NCI-H345 treated with DMSO at 0.1 percent for 48 hours (cell line): Measurements from ENCODE around the gene BSND.

Source experiments
- DNase-seq: peaks from one replicate; lab custom pipeline; 2025; ENCODE audit not compliant: unreplicated experiment; lab: John Stamatoyannopoulos, UW

Gene BSND

DNA sequence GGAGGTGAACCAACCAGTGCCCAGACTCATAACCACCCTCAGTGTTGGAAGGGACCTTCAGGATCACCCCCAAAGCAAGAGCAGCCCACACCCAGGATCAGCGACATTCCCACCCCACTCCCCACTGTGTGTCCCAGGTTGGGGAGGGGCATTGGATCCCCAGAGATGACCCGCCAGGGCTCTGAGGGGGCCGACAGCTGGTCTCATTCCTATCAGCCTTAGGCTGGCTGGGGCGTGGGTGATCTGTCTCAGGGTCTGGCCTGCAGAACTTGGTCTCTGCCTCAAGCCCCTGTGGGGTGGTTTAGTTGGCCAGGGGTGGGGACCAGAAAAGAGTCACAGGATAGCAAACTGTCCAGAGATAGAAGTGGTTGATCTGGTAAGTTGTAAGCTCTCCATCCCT, 7.8 kb upstream of the BSND start:
- no peak for DNase-seq

DNA sequence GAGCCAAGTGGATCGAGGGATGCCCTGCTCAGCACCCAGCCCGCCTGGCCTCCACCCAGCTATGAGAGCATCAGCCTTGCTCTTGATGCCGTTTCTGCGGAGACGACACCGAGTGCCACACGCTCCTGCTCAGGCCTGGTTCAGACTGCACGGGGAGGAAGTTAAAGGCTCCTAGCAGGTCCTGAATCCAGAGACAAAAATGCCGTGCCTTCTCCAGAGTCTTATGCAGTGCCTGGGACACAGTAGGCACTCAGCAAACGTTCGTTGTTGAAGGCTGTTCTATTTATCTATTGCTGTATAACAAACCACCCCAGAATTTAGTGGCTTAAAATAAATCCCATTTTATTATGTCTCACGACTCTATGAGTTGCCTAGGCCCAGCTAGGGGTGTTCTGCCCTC, 6.8 kb upstream of the BSND start:
- no peak for DNase-seq

- no peak for DNase-seq
These were observed 5.6 kb upstream of the BSND start for GRCh38 chr1:54993140-54993539.

DNA sequence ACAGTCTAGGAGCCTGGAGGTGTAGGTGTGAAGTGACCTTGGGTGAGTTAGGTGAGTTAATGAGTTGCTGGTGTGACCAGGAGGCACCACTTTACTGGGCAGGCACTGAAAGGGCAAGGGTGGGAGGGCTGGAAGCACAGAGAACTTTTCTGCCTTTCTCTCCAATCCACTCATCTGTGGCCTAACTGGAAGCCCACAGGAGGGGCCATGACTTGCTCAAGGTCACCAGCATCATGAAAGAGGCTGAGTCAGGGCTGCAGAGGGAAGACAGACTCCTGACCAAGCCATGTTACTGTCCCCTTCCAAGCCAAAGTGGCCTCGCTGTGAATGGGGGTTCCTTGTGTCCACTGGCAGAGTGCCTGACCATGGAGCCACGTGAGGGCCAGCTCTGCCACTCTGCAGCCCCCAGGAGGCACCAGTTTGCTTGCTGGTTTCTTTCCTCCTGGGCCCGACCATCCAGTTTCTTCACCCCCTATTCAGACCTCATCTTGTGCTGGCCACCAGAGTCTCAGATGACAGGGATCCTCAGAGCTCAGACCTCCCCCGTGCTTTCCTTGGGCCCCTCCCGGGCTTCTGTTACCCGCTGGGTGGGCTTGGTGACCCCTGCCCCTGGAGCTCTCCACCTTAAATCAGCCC, 4.3 kb upstream of the BSND start:
- no peak for DNase-seq

DNA sequence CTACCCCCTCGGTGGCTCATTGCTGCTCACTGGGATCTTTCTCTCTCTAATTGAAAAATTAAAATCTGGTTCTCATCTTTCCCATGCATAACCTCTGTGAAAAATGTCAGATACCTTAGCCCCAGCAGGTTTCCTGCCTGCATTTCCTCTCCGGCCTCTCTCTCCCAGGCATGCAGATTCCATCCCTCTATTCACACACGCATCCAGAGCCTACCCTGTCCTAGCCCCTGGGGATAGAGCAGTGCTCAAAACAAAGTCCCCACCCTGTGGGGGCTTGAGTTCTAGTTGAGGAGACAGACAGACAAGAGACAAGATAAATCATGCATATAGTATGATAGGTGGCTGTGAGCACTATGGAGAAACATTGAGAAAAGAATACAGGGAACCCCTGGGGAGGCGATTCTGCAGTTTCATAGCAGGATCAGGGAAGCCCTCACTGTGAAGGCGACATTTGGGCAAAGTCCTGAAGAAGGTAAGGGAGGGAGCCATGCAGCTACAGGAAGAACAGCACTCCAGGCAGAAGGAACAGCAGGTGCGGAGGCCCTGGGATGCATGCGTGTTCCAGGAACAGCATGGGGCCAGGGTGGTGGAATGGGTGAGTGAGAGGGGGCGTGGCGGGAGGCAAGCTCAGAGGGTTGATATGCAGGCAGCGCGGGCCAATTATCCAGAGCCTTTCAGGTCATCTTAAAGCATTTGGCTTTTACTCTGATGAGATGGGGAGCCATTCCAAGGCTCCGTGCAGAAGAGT, 3.5 kb upstream of the BSND start:
- DNase-seq, result no peak

- DNase-seq, result no peak
These were observed 2.9 kb upstream of the BSND start for GRCh38 chr1:54995835-54996234.

- peak; percentile 21 for DNase-seq
These were observed 2.3 kb upstream of the BSND start for GRCh38 chr1:54996359-54996868.

DNA sequence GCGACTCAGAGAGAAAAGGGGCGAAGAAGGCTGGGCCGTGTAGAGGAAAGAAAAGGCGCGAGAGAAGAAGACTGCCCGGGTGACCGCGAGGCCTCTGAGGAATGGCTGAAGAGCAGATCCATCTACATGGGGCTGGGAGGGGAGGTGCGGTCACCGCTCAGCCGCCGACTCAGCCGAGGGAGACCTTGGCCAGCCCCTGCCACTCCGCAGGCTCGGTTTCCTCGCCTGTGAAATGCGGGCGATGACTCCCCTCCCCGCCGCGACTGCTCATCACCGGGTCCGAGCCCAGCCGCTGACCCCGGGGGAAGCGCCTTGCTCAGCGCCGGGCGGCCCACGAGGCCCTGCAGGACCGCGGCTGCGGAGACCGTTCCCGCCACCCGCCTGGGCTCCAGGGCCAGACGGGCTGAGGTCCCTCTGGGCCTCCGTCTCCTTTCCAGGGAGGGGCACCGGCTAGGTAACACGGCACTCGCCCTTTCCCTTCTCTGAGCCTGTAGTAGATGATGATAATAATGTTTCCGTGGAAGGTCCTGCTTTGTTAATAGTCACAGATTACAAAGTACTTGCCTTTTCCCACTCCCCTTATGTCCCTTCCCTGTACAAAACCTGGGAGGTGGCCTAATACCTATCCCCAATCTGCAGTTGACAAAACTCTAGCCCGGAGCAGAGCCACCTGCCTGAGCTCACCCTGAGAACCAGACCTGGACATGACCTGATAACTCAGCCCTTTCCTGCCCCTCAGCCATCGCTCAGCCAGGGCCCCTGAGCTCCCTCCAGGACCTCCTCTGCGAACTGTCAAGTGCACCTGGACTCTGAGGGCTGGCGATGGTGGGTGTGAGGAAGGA, 1.6 kb upstream of the BSND start:
- DNase-seq, result no peak

- DNase-seq, result no peak
These were observed 1.1 kb upstream of the BSND start for GRCh38 chr1:54997711-54997986.

GRCh38 chr1:54998100-54998499, 633 bp upstream of the BSND start:
- no peak for DNase-seq

- DNase-seq, result no peak
These were observed 1.7 kb downstream of the BSND start for GRCh38 chr1:55000110-55001085.

DNA sequence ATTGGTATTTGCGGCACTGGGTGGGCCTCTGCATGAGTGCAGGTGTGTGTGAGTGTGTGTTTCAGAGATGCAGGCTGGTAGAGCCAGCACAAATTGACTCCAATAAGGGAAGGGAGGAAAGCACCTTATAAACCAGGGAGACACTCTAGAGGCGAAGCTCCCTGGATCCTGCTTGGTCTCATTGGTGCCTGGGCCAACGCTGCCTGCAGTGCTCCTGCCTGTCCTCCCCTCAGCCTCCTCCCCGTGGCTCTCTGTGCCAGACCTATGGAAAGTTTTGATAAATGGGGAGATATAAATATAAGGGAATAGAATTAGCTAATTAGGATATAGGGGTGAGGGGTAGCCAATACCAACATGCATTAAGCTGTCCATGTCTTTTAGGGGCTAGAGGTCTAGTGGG, 2.6 kb downstream of the BSND start:
- DNase-seq, result no peak

GRCh38 chr1:55002686-55003085, 4.0 kb downstream of the BSND start:
- no peak for DNase-seq

GRCh38 chr1:55005351-55006140, 6.8 kb downstream of the BSND start:
- no peak for DNase-seq

DNA sequence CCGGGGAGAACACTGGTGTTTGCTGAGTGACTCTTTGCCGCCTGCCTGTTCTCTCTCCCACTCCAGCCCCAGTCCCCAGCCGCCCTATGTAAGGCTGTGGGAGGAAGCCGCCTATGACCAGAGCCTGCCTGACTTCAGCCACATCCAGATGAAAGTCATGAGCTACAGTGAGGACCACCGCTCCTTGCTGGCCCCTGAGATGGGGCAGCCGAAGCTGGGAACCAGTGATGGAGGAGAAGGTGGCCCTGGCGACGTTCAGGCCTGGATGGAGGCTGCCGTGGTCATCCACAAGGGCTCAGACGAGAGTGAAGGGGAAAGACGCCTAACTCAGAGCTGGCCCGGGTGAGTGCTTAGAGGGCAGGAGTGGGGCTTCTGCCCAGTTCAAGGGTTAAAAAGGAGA, 8.2 kb downstream of the BSND start:
- no peak for DNase-seq

GRCh38 chr1:55007625-55008024, 8.9 kb downstream of the BSND start:
- DNase-seq, result no peak

GRCh38 chr1:55010194-55010886, 11.6 kb downstream of the BSND start:
- no peak for DNase-seq

DNA sequence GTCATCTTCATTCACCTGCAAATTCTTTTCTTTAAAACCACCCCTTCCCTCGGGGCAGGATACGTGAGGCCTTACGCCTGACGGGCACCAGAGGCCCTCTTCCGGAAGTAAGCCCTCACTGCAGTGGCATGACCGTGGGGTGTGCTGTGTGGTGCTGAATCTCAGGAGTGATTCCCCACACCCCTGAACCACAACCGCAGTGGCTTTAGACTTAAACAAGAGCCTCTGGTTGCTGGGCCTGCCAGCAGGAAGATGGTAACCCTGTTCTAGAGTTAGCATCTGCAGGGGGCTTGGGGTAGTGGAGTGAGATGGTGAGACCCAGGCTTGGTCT, 12.1 kb downstream of the BSND start:
- DNase-seq, result no peak

DNA sequence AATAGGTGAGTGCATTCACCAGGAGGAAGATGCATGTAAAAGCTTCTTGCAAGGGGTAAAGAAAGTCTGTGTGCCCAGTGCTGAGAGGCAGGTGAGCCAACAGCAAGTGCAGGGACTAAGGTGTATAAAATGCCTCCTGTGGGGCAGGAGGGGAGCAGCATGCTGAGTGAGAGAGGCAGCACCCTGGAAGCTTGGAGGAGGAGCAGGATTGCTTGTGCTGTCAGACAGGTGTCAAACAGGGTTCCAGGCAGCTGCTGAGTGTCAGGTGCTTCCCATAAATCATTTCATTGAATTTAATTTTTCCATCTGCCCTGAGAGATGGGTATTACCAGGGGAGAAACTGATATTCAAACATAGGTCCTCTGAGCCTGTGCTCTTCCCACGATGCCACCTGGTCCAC, 13.9 kb downstream of the BSND start:
- peak; percentile 90 for DNase-seq

DNA sequence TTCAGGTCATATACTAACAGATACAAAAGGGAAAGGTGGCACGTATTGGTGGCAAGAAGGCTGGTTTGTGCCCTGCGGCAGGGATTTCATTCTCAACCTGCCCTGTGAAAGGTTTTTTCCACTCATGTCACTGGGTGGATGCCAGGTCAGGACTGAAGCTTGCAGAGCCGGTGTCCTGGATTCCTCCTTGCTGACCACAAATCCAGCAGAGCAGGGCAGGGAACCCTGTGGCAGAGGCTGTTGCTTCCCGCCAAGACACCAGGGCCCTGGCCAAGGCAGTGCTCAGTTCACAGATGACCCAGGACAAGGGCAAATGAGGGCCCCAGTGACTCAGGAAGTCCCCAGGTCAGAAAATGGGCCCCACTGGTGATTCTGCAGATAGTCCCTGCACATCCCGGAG, 16.4 kb downstream of the BSND start:
- no peak for DNase-seq
